GM12892 (cell line): Measurements from ENCODE around the gene KCNN2.

ENCODE experiments used
- POLR2A ChIP-seq: IDR thresholded peaks from 2 replicates; pipeline ENCODE4 v1.6.1; 2011; ENCODE audit warnings: low read depth, low read length, control low read depth
- POLR2AphosphoS5 ChIP-seq: IDR thresholded peaks from 2 replicates; pipeline ENCODE4 v1.6.1; 2011; ENCODE audit warnings: low read depth, low read length, control low read depth

- TF ChIP-seq POLR2A (no peak), POLR2AphosphoS5 (no peak)
Observed at GRCh38 chr5:114393159-114393558, 31.3 kb downstream of the KCNN2 start.
